Ascending aorta (tissue), 2 donors: ENCODE data around the gene LIPM. TPM values are rescaled to one million over a fixed set of nuclear protein-coding genes. Genes with fewer than 3 reads are reported as not detected.

Experiments used
- DNase-seq, 2 donors: peaks; one replicate each; pipeline ENCODE4 v3.0.0-alpha.2; 2019; ENCODE audit warnings: low spot score in 2 of 2
- H3K27ac ChIP-seq, 2 donors: fragments of 200-600 bp; sonication (generic); one replicate each; pipeline ENCODE4 v1.5.1; 2016 to 2017; ENCODE audit warnings: mild to moderate bottlenecking in 1 of 2
- H3K27me3 ChIP-seq: fragments of 200-600 bp; sonication (generic); one replicate; pipeline ENCODE4 v1.5.1; 2017
- H3K36me3 ChIP-seq, 2 donors: fragments of 200-600 bp; sonication (generic); one replicate each; pipeline ENCODE4 v1.5.1; 2016
- H3K4me1 ChIP-seq, 2 donors: fragments of 200-600 bp; sonication (generic); one replicate each; pipeline ENCODE4 v1.5.1; 2016 to 2017; ENCODE audit warnings: mild to moderate bottlenecking in 1 of 2
- H3K4me3 ChIP-seq, 2 donors: fragments of 200-600 bp; sonication (generic); one replicate each; pipeline ENCODE4 v1.5.1; 2016 to 2017; ENCODE audit warnings: mild to moderate bottlenecking in 1 of 2
- H3K9me3 ChIP-seq, 2 donors: fragments of 200-600 bp; sonication (generic); one replicate each; pipeline ENCODE4 v1.5.1; 2016
- intact Hi-C: fragments of 100-400 bp; cut with DNase I; formaldehyde crosslinking; loops from one replicate; pipeline ENCODE4 v1.15.1; 2023
- total RNA-seq: library from RNA; depleted of rRNA; stranded (reverse); fragments of >200 nt; gene quantifications from one replicate; pipeline ENCODE4 v1.1.0, GENCODE V29; 2016
- TF ChIP-seq, protein P1 (sequence below), 3 experiments: fragments of 200-600 bp in 2 of 3; fragments of 450-650 bp in 1 of 3; sonication (generic) in 2 of 3; IDR thresholded peaks; one replicate each; pipeline ENCODE4 v1.5.1; 2016 to 2019; ENCODE audit warnings: antibody characterized with exemption in 3 of 3, mild to moderate bottlenecking in 1 of 3, moderate library complexity in 1 of 3

The LIPM gene
- total RNA-seq, 1 donor from 2014 or later: not detected

DNA sequence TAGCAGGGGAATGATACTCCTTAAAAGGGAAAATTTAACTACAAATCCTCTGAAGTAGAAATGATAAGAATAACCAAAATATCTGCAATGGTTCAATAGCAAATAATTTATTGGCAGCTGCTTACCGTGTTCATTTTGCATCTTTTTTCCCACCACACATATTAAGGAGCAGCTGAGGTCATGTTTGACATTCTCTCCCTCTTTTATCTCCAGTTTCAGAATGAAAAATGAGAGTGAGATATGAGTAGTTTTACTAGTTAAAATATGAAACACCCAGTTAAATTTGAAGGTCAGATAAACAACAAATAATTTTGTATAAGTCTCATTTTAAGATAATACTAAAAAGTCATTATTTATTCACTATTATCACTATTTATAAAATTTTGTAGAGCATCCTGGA is 39.6 kb upstream of the LIPM start:
- H3K27me3 ChIP-seq: no peaks in the 10 kb centered on the region
- H3K9me3 ChIP-seq: no peaks in the 10 kb centered on the region
- no peak for DNase-seq
- no peak overlapping the region for H3K4me3 ChIP-seq
- no peak overlapping the region for H3K27ac ChIP-seq
- intact Hi-C loops: no loop called here
- no peaks in the 10 kb centered on the region for H3K4me1 ChIP-seq
- no peaks in the 10 kb centered on the region for H3K36me3 ChIP-seq
- TF ChIP-seq, protein P1, sequence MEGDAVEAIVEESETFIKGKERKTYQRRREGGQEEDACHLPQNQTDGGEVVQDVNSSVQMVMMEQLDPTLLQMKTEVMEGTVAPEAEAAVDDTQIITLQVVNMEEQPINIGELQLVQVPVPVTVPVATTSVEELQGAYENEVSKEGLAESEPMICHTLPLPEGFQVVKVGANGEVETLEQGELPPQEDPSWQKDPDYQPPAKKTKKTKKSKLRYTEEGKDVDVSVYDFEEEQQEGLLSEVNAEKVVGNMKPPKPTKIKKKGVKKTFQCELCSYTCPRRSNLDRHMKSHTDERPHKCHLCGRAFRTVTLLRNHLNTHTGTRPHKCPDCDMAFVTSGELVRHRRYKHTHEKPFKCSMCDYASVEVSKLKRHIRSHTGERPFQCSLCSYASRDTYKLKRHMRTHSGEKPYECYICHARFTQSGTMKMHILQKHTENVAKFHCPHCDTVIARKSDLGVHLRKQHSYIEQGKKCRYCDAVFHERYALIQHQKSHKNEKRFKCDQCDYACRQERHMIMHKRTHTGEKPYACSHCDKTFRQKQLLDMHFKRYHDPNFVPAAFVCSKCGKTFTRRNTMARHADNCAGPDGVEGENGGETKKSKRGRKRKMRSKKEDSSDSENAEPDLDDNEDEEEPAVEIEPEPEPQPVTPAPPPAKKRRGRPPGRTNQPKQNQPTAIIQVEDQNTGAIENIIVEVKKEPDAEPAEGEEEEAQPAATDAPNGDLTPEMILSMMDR (IDR thresholded peaks at IDR 0.05): no peak

DNA sequence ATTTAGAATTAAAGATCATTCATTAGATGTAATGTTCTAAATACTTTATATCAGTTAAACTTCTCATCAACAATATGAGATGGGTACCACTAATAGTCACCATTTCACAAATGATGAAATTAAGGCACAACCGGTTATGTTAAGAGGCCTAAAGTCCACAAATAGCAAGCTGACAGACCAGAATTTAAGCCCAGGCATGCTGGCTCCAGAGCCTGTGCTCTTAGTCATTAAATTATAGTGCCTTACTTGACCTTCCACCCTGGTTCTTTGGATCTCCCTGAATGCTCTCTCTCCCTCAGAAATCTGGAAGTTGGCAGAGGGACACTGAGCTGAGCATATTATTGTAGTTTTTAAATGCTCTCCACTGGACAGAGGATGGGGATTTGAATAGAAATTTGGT is 39.1 kb upstream of the LIPM start:
- Histone ChIP-seq H3K9me3 (no peaks in the 10 kb centered on the region), H3K4me1 (no peaks in the 10 kb centered on the region), H3K36me3 (no peaks in the 10 kb centered on the region), H3K27ac (no peak overlapping the region), H3K4me3 (no peak overlapping the region), H3K27me3 (no peaks in the 10 kb centered on the region)
- intact Hi-C loops: no loop called here
- TF ChIP-seq, protein P1 (IDR thresholded peaks at IDR 0.05): no peak
- no peak for DNase-seq

DNA sequence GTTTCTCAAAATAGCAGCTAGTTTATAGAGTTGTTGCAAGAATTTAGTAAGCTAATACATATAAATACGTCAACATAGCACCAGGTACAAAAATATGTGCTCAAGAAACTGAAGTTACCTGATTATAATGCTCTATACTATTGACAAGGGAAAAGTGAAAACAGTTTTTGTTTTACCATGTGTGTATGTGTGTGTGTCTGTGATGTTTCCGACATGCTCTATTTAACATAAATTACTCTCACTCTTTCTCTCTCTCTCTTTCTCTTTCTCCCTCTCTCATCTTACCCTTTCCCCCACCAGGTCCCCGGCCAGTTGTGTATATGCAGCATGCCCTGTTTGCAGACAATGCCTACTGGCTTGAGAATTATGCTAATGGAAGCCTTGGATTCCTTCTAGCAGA is 38.4 kb upstream of the LIPM start:
- H3K9me3 ChIP-seq: no peaks in the 10 kb centered on the region
- TF ChIP-seq, protein P1 (IDR thresholded peaks at IDR 0.05): no peak
- no peaks in the 10 kb centered on the region for H3K4me1 ChIP-seq
- DNase-seq: no peak
- no peaks in the 10 kb centered on the region for H3K36me3 ChIP-seq
- intact Hi-C loops: no loop called here
- H3K27ac ChIP-seq: no peak overlapping the region
- H3K4me3 ChIP-seq: no peak overlapping the region
- no peaks in the 10 kb centered on the region for H3K27me3 ChIP-seq

DNA sequence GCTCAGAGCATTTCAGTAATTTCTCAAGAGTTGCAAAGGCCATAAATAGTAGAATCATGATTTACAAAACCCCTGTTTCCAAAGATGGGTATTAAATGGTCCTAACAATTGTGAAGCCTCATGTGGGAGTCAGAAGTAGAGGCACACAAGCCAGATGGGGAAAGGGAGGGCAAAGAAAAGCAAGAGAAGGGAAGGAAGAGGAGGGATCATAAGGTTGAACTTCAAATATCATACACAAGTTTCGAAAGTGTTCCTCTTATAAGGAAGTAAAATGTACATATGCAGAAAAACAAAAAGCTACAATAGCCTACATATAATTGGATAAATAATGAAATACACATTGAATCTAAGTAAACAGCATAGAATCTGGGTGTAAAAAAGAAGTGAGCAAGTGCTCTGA is 36.7 kb upstream of the LIPM start:
- no peaks in the 10 kb centered on the region for H3K9me3 ChIP-seq
- H3K27ac ChIP-seq: no peak overlapping the region
- H3K4me3 ChIP-seq: no peak overlapping the region
- no peaks in the 10 kb centered on the region for H3K36me3 ChIP-seq
- intact Hi-C loops: no loop called here
- DNase-seq: no peak
- TF ChIP-seq, protein P1 (IDR thresholded peaks at IDR 0.05): no peak
- H3K27me3 ChIP-seq: no peaks in the 10 kb centered on the region
- no peaks in the 10 kb centered on the region for H3K4me1 ChIP-seq

DNA sequence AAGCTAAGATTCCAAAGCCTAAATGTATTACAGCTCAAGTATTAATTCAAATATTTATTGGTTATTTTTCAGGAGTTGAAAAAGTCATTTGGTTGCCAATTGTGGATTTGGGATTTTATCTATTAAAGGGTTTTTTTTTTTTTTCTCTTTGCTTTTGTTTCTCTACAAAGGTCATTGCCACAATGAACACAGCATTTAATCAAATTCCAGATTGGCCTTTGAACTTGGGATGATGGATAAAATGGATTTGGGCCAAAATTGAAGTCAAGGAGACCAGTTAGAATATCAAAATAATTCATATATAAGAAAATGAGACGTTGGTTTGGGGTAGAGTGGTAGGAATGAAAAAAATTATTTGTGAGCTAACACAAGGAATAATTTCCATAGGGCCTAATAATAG is 33.1 kb upstream of the LIPM start:
- Histone ChIP-seq H3K4me1 (no peaks in the 10 kb centered on the region), H3K36me3 (no peaks in the 10 kb centered on the region), H3K9me3 (no peaks in the 10 kb centered on the region), H3K27me3 (no peaks in the 10 kb centered on the region), H3K27ac (no peak overlapping the region), H3K4me3 (no peak overlapping the region)
- TF ChIP-seq, protein P1 (IDR thresholded peaks at IDR 0.05): no peak
- DNase-seq: no peak
- intact Hi-C loops: no loop called here

DNA sequence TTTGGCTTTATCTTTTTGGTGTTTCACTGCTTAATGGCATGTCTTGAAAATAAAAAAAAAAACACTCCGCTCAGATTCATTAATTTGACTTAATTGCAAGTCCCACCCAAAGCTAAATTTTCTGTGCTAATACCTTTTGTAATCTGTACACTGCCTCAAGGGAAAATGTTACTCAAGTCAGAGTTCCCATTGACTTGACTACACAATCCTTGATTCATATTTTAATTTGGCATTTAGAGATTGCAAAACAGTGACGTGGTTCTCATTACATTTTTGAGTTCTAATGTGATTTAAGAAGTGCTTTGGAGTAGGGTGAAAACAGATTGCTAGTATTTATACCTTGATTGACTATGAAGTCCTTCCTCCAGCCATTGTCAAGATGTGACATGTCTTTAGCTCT is 21.3 kb upstream of the LIPM start:
- Histone ChIP-seq H3K4me1 (no peaks in the 10 kb centered on the region), H3K9me3 (no peaks in the 10 kb centered on the region), H3K27me3 (no peaks in the 10 kb centered on the region), H3K27ac (no peak overlapping the region), H3K4me3 (no peak overlapping the region), H3K36me3 (no peaks in the 10 kb centered on the region)
- no peak for DNase-seq
- intact Hi-C loops: no loop called here
- TF ChIP-seq, protein P1 (IDR thresholded peaks at IDR 0.05): no peak
